Measurements from ENCODE around the gene PBLD.

The PBLD gene

DNA sequence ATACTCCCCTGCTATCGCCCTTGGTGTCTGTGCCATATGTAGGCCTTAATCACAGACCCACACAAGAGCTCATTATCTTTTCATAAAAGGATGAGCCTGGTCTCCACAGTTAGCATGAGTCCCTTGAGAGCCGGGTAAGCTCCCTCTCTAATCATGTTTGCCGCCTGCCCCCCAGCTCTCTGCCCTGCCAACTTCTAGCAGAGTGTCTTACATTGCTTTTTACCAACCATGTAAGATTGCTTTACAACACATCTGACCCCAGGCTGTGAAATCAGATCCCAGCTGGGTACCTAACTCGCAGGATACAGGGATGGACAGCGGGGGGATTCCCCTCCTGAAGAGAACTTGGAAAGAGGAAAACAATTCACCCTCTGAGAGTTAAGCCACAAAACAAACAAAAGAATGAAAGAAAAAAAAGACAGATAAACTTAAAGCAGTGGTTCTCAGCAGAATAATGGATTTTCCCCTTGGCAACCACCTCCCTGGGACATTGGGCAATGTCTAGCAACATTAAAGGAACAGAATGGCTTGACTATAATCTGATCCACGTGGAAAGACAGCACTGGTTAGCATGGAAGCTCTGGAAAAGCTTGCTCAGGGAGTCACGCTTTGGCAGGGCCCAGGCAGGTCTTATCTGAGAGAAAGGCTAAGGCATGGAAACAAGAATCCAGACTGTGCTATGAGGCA is 61.4 kb downstream of the PBLD start:
- Histone ChIP-seq H4K8ac (ENCODE audit: low read depth, low read length) (no peak overlapping the region), H4K5ac (ENCODE audit: low read length) (no peak overlapping the region), H2AK5ac (ENCODE audit: low read length) (no peak overlapping the region), H3K23ac (ENCODE audit: low read length) (no peak overlapping the region), H3K18ac (ENCODE audit: low read length) (no peak overlapping the region), H3K79me2 (ENCODE audit: control insufficient read depth, insufficient read depth, low read length) (no peaks in the 10 kb centered on the region), H3K36me3 (ENCODE audit: control insufficient read depth, insufficient read depth, low read length) (no peaks in the 10 kb centered on the region), H3K4me3 (ENCODE audit: low read length) (no peak overlapping the region), H3K9ac (ENCODE audit: low read length) (no peak overlapping the region), H3K4ac (ENCODE audit: low read depth, low read length) (no peak overlapping the region), H3K79me1 (ENCODE audit: low read length) (no peaks in the 10 kb centered on the region), H3K4me1 (ENCODE audit: control insufficient read depth, low read depth, low read length) (no peaks in the 10 kb centered on the region), H3K27ac (ENCODE audit: low read depth, low read length) (no peak overlapping the region), H3K27me3 (ENCODE audit: insufficient read depth, low read length, poor library complexity) (no peaks in the 10 kb centered on the region), H3K56ac (ENCODE audit: low read length) (no peak overlapping the region), H2BK120ac (ENCODE audit: low read depth, low read length) (no peak overlapping the region), H2BK5ac (ENCODE audit: low read length) (no peak overlapping the region), H2BK15ac (replicated peaks; ENCODE audit: low read depth) (no peak overlapping the region), H3K4me2 (ENCODE audit: low read length) (no peak overlapping the region)
- DNase-seq, result peak; percentile 26
- WGBS (ENCODE audit: extremely low coverage, insufficient coverage, low lambda C conversion rate), result no CpG with 5 or more reads among the region's 7 CpGs

DNA sequence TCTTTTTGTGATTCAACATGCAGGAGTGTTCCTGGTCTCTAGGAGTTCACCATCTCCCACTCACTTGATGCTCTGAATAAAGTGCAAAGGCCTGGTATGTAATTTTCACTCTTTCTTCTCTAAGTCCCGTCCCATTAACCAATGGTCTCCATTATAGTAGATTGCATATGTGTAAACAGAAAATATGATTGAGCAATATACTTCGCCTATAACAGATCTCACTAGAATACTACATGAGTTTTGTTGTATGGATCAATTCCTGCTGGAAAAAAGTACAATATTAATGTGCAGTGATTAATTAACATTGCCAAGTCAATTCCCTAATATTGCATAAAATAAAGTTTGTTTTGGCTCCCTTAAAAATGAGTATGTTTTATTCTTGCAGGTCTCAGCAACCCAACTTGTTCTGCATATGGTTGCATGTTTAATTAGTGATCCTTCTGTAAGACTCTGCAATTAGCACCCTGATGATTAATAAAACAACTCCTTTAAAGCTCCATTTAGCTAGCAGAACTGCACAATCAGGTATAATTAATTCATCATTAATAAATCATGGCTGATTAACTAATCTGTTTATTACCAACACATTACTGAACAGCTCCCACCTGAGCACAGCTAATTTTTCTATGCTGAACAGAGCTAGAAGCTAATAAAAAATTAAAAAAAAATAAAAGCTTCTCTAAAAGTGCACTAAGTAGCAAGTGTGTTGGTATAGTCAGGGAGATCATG is 63.0 kb downstream of the PBLD start:
- no peak overlapping the region for H2BK120ac ChIP-seq (ENCODE audit: low read depth, low read length)
- H3K4me1 ChIP-seq (ENCODE audit: control insufficient read depth, low read depth, low read length), result no peaks in the 10 kb centered on the region
- H4K5ac ChIP-seq (ENCODE audit: low read length), result no peak overlapping the region
- H3K23ac ChIP-seq (ENCODE audit: low read length), result no peak overlapping the region
- H3K36me3 ChIP-seq (ENCODE audit: control insufficient read depth, insufficient read depth, low read length), result no peaks in the 10 kb centered on the region
- H3K18ac ChIP-seq (ENCODE audit: low read length), result no peak overlapping the region
- H4K8ac ChIP-seq (ENCODE audit: low read depth, low read length), result no peak overlapping the region
- DNase-seq, result no peak
- H3K56ac ChIP-seq (ENCODE audit: low read length), result no peak overlapping the region
- H2BK15ac ChIP-seq (replicated peaks; ENCODE audit: low read depth), result no peak overlapping the region
- no CpG with 5 or more reads among the region's 2 CpGs for WGBS (ENCODE audit: extremely low coverage, insufficient coverage, low lambda C conversion rate)
- no peak overlapping the region for H3K27ac ChIP-seq (ENCODE audit: low read depth, low read length)
- H3K4me2 ChIP-seq (ENCODE audit: low read length), result no peak overlapping the region
- no peak overlapping the region for H2BK5ac ChIP-seq (ENCODE audit: low read length)
- no peak overlapping the region for H3K4me3 ChIP-seq (ENCODE audit: low read length)
- no peaks in the 10 kb centered on the region for H3K27me3 ChIP-seq (ENCODE audit: insufficient read depth, low read length, poor library complexity)
- H3K9ac ChIP-seq (ENCODE audit: low read length), result no peak overlapping the region
- no peak overlapping the region for H3K4ac ChIP-seq (ENCODE audit: low read depth, low read length)
- H3K79me2 ChIP-seq (ENCODE audit: control insufficient read depth, insufficient read depth, low read length), result no peaks in the 10 kb centered on the region
- no peaks in the 10 kb centered on the region for H3K79me1 ChIP-seq (ENCODE audit: low read length)
- H2AK5ac ChIP-seq (ENCODE audit: low read length), result no peak overlapping the region

- no CpG with 5 or more reads among the region's 8 CpGs for WGBS (ENCODE audit: extremely low coverage, insufficient coverage, low lambda C conversion rate)
Measured at GRCh38 chr10:68261132-68261856, 71.4 kb downstream of the PBLD start.

DNA sequence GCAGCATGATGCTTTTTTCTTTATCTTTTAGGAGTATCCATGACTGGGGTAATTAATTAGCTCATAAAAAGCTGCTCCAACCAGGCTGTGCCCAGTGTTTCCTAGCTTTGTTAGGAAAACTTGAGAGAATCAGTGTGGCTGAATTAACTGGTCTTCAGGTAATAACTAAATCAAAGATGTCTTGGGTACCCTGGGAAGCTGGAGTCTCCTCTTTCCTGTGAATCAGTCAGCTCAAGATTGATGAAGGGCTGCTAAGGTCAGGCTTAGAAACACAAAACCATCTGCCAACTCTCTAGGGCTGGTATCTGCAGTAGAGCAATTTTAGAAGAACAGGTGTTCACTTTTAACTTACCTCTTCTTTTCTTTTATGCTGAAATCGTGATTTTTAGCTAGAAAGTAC is 79.4 kb downstream of the PBLD start:
- Histone ChIP-seq H3K9ac (ENCODE audit: low read length) (no peak overlapping the region), H3K27ac (ENCODE audit: low read depth, low read length) (no peak overlapping the region), H3K23ac (ENCODE audit: low read length) (no peak overlapping the region), H3K4me3 (ENCODE audit: low read length) (no peak overlapping the region), H3K79me2 (ENCODE audit: control insufficient read depth, insufficient read depth, low read length) (no peaks in the 10 kb centered on the region), H2BK5ac (ENCODE audit: low read length) (no peak overlapping the region), H3K18ac (ENCODE audit: low read length) (no peak overlapping the region), H3K27me3 (ENCODE audit: insufficient read depth, low read length, poor library complexity) (no peaks in the 10 kb centered on the region), H2AK5ac (ENCODE audit: low read length) (no peak overlapping the region), H3K4me2 (ENCODE audit: low read length) (no peak overlapping the region), H2BK120ac (ENCODE audit: low read depth, low read length) (no peak overlapping the region), H3K4me1 (ENCODE audit: control insufficient read depth, low read depth, low read length) (peaks cover 6% of the 10 kb centered on the region), H4K5ac (ENCODE audit: low read length) (no peak overlapping the region), H3K56ac (ENCODE audit: low read length) (no peak overlapping the region), H2BK15ac (replicated peaks; ENCODE audit: low read depth) (no peak overlapping the region), H3K4ac (ENCODE audit: low read depth, low read length) (no peak overlapping the region), H4K8ac (ENCODE audit: low read depth, low read length) (no peak overlapping the region), H3K79me1 (ENCODE audit: low read length) (no peaks in the 10 kb centered on the region), H3K36me3 (ENCODE audit: control insufficient read depth, insufficient read depth, low read length) (no peaks in the 10 kb centered on the region)
- WGBS (ENCODE audit: extremely low coverage, insufficient coverage, low lambda C conversion rate), result no CpG with 5 or more reads among the region's 1 CpG
- DNase-seq, result no peak

More at GRCh38 chr10:68261132-68261856, 71.4 kb downstream of the PBLD start:
- H3K4ac ChIP-seq (ENCODE audit: low read depth, low read length), result no peak overlapping the region
- H4K5ac ChIP-seq (ENCODE audit: low read length), result no peak overlapping the region
- no peaks in the 10 kb centered on the region for H3K36me3 ChIP-seq (ENCODE audit: control insufficient read depth, insufficient read depth, low read length)
- no peak overlapping the region for H3K27ac ChIP-seq (ENCODE audit: low read depth, low read length)
- no peak overlapping the region for H3K23ac ChIP-seq (ENCODE audit: low read length)
- no peaks in the 10 kb centered on the region for H3K79me2 ChIP-seq (ENCODE audit: control insufficient read depth, insufficient read depth, low read length)
- no peak overlapping the region for H2BK120ac ChIP-seq (ENCODE audit: low read depth, low read length)
- H3K18ac ChIP-seq (ENCODE audit: low read length), result no peak overlapping the region
- no peaks in the 10 kb centered on the region for H3K4me1 ChIP-seq (ENCODE audit: control insufficient read depth, low read depth, low read length)
- H3K9ac ChIP-seq (ENCODE audit: low read length), result no peak overlapping the region
- H3K56ac ChIP-seq (ENCODE audit: low read length), result no peak overlapping the region
- DNase-seq, result no peak
- H2BK15ac ChIP-seq (replicated peaks; ENCODE audit: low read depth), result no peak overlapping the region
- no peak overlapping the region for H3K4me3 ChIP-seq (ENCODE audit: low read length)
- H4K8ac ChIP-seq (ENCODE audit: low read depth, low read length), result no peak overlapping the region
- H3K4me2 ChIP-seq (ENCODE audit: low read length), result no peak overlapping the region
- H2AK5ac ChIP-seq (ENCODE audit: low read length), result no peak overlapping the region
- no peaks in the 10 kb centered on the region for H3K27me3 ChIP-seq (ENCODE audit: insufficient read depth, low read length, poor library complexity)
- H3K79me1 ChIP-seq (ENCODE audit: low read length), result no peaks in the 10 kb centered on the region
- H2BK5ac ChIP-seq (ENCODE audit: low read length), result no peak overlapping the region

DNA sequence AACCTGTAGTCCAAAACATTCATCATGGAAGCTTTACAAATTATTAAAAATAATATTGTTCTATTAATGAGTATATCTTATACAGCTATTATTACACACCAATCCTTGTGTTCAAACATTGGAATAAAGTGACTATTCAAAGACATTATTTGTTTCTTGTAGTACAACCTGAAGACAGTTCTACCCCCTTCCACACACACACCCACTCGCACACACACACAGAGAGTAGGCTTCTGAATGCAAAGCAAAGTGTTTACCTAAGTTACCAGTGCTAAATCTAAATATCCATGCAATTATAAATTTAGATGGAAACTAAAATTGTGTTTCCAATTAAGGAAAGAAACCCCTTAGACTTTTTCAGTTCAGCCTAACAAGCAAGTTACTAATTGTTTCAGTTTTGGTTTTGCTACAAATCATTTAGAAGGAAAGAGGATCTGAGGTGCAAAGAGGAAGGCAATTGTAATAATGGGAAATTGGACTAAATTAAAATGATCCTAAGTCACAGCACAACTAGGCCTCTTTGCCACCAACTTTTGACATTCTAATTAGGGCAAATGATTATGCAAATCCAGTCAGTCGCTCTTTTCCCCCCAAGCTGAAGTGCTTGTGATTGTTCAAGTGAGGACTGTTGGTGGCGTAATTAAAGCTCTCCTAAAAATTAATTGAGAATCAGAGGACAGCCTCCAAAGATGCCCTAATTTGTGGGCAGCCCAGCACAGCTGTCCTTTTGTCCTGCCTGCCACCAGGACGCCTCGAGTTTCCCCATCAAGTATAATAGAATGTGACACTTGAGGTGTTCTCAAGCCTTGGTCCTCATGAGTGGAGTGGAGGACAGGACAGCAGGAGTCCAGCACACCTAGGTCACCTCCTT is 80.9 kb downstream of the PBLD start:
- no peaks in the 10 kb centered on the region for H3K79me2 ChIP-seq (ENCODE audit: control insufficient read depth, insufficient read depth, low read length)
- no peaks in the 10 kb centered on the region for H3K36me3 ChIP-seq (ENCODE audit: control insufficient read depth, insufficient read depth, low read length)
- H4K5ac ChIP-seq (ENCODE audit: low read length), result no peak overlapping the region
- no peak overlapping the region for H3K4ac ChIP-seq (ENCODE audit: low read depth, low read length)
- no peak overlapping the region for H3K18ac ChIP-seq (ENCODE audit: low read length)
- peaks cover 6% of the 10 kb centered on the region for H3K4me1 ChIP-seq (ENCODE audit: control insufficient read depth, low read depth, low read length)
- no peak overlapping the region for H4K8ac ChIP-seq (ENCODE audit: low read depth, low read length)
- no peak overlapping the region for H2BK15ac ChIP-seq (replicated peaks; ENCODE audit: low read depth)
- H2BK120ac ChIP-seq (ENCODE audit: low read depth, low read length), result no peak overlapping the region
- no peak overlapping the region for H3K56ac ChIP-seq (ENCODE audit: low read length)
- H3K9ac ChIP-seq (ENCODE audit: low read length), result no peak overlapping the region
- no CpG with 5 or more reads among the region's 5 CpGs for WGBS (ENCODE audit: extremely low coverage, insufficient coverage, low lambda C conversion rate)
- no peak overlapping the region for H3K27ac ChIP-seq (ENCODE audit: low read depth, low read length)
- no peak overlapping the region for H2AK5ac ChIP-seq (ENCODE audit: low read length)
- no peaks in the 10 kb centered on the region for H3K27me3 ChIP-seq (ENCODE audit: insufficient read depth, low read length, poor library complexity)
- H2BK5ac ChIP-seq (ENCODE audit: low read length), result no peak overlapping the region
- no peak overlapping the region for H3K4me2 ChIP-seq (ENCODE audit: low read length)
- no peak for DNase-seq
- H3K4me3 ChIP-seq (ENCODE audit: low read length), result no peak overlapping the region
- no peak overlapping the region for H3K23ac ChIP-seq (ENCODE audit: low read length)
- H3K79me1 ChIP-seq (ENCODE audit: low read length), result no peaks in the 10 kb centered on the region
